GM12872 (cell line): ENCODE measurements around the gene MED9.

Source experiments
- TF ChIP-seq, protein P1 (sequence below): IDR thresholded peaks from 3 replicates; pipeline ENCODE4 v1.5.1; 2011; ENCODE audit warnings: low read depth, mild to moderate bottlenecking, low read length, moderate library complexity; ENCODE audit not compliant: insufficient read depth

The MED9 gene

DNA sequence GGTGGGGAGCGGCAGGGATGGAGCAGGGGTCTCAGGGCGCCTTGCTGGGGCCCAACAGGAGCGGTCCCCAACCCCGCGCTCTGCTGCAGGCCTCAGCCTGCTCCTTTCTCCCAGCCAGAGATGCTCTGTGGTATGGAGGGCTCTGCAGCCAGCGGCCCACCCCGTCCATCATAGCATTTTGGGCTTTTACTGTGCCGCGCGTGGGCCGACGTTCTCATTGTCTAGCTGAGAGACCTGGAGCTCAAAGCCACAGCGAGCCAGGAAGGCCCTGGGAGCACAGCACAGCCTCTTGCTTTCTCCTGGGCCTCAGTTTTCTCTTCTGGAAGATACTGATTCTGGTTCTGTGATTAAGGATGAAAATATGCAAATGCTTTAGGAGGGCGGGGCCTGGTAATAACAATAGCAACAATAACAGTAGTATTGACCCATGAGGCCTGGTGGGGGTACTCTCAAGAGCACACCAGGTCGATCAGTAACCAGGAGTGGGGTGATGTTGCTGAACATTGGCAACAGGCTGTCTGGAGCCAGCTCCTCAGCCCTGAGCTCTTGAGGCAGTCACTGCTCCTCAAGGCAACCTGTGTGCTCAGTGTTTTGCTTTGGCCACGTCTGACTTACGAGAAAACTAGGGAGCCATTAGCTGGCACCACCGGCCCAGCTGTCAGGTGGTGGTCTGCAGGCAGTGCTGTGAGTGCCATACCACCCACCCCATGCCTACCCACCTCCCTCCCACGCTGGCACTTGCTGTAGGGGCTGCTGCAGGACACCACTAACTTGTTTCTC is 20.5 kb downstream of the MED9 start:
- TF ChIP-seq, protein P1, sequence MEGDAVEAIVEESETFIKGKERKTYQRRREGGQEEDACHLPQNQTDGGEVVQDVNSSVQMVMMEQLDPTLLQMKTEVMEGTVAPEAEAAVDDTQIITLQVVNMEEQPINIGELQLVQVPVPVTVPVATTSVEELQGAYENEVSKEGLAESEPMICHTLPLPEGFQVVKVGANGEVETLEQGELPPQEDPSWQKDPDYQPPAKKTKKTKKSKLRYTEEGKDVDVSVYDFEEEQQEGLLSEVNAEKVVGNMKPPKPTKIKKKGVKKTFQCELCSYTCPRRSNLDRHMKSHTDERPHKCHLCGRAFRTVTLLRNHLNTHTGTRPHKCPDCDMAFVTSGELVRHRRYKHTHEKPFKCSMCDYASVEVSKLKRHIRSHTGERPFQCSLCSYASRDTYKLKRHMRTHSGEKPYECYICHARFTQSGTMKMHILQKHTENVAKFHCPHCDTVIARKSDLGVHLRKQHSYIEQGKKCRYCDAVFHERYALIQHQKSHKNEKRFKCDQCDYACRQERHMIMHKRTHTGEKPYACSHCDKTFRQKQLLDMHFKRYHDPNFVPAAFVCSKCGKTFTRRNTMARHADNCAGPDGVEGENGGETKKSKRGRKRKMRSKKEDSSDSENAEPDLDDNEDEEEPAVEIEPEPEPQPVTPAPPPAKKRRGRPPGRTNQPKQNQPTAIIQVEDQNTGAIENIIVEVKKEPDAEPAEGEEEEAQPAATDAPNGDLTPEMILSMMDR = no peak

DNA sequence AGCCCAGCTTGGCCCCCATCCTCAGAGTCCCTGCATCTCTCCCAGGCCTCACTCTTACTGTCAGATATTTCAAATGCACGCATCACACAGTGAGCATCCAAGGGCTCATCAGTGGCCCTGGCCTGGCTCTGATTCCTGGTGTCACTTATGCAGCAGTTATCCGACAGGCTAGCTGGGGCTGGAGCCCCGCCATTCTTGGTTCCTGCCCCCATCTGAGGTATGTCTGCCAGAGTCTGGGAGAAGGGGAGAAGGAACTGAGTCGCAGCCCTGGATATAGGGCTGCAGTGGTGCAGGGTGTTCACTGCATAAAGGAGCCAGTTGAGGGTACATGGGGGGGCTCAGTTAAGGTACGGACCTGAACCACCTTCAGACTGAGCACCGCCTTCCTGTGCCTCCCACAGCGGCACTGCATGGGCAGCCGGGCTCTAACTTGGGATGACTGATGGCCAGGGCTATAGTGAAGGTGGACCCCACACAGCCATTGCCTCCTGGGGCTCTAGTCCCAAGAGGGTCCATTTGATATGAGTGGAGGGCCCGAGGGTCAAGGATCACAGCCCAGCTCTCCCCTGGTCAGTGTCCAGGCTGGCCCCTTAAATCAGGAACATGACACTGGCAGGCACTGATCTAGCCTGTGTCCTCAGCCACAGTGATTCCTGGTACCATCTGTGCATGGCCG is 21.2 kb downstream of the MED9 start:
- TF ChIP-seq, protein P1 = no peak

DNA sequence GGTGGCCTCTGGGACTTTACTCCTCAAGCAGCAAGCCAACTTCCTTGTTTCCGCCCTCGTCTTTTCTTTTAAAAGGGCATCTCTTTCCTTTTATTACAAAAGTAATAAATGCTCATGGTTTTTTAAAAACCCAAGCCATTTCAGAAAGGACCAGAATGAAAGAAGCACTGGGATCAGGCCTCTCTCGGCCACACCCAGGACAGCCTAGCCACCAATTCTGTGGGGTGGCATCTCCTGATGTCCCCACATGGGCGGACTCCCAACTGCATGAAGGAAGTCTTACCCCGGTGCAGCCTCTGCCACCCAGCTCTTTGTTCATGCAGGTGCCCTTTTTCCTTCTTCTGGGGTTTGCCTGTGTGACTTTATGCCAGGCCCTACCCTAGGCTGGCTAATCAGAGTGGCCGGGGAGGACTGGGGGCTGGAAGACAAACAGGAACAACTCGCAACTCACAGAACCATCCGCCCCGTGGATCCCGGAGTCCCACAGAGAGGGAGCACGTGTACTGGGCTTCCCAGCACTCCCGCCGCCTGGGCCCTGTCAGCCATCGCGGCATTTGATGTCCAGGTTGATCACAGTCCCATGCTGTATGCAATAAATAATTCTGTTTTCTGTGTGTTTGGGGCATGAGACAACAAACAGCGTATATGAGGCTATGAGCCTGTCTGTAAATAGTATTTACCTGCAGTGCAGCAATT is 22.0 kb downstream of the MED9 start:
- TF ChIP-seq, protein P1 = no peak

DNA sequence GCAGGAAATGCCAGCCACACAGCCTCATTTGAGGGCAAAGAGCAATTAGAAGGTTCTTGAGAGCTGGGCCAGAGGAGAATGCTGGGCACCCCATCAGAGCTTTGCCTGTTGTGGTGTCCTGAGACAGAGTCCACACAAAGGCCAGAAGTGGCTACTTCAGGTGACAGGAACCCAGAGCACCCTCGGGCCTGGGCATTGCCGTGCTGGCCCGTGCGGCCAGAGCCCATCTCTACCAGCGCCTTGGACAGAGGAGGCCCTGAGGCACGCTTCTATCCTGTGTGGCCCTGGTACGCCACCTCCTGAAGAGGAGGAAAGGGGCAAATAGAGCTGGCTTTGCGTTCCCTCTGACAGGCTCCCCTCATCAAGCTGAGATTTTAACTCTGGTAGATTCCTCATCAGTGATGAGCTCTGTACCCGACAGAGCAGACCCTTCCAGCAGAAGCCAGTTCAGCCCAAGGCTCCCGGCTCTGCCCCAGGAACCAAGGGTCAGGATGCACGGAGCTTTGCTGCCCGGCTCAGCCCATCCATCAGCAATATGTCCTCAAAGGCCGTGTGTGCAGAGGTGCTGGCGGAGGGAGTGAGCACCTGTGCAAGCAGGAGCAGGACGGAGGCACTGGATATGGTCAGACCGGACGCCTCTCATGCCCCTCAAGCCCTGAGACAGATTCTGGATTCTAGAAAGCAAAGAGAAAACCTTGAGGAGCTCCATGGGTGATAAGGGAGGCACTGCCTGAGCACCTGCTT is 22.8 kb downstream of the MED9 start:
- TF ChIP-seq, protein P1 = no peak

DNA sequence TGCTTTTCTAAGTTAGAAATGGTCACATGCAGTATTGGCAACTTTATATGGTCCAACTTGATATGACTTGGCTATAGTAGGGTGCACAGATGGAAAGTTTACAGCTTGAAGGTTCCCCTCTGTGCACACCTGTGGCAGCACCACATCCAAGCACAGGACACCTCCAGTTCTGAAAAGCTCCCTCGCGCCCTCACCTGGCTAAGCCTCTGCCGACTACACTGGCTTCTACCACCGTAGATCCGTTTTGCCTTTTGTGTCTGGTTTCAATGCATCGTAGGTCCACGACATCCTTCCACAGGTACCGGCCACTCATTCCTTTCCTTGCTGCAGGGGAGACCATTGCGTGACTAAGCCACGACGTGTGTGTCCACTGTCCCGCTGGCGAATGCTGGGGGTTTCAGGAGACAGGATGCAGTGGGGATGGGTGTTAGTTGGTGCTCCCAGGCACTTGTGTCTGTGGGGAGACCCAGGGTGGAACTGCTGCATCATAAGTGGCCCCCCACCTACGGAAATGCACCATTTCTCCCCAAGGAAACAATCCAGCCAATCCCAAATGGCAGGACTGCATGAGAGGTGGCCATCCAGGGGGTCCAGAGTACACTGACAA is 24.3 kb downstream of the MED9 start:
- TF ChIP-seq, protein P1 = no peak

DNA sequence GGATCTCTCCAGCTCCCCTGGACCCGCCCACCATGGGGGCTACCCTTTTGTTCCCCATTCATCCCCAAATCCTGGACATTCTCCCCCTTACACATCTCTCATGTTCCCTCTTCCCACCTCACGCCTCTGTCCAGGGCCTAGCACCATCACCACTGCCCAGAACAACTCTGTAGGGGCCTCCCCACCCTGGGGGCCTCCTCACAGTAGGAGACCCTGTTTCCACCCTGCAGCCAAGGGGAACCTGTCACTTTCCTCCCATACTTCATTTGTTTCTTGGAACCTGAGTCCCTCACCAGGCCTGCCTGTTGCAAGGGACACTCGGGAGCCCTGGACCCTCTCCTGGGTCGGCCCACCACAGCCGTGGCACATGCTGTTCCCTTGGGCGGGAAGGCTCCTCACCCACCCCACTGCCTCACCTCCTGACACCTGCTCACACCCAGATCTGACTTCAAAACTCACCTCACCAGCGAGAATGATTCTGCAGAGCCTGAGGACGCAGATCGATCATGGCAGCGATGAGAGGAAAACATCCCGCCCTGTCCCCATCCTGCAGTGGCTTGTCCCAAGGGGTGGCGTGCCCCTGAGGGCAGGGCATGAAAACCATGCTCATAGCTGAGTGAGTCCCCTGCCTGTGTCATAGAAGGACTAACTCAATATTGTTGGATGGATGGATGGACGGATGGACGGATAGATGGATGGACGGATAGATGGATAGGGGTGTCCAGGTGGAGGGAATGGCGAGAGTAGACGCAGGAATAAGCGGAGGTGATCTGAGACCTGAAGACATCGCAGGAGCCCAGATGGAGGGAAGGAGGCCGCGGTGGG is 26.2 kb downstream of the MED9 start:
- TF ChIP-seq, protein P1 = no peak
